GM18870 (cell line): ENCODE results near the gene R3HCC1L.

Experiments
- ATAC-seq: cut with Tn5 transposase; IDR thresholded peaks from one replicate; pipeline ENCODE4 v1.9.1; 2021; ENCODE audit warnings: moderate library complexity; ENCODE audit not compliant: unreplicated experiment

R3HCC1L gene

GRCh38 chr10:98257961-98258360, 123.5 kb downstream of the R3HCC1L start:
- no peak for ATAC-seq

GRCh38 chr10:98258683-98259454, 124.4 kb downstream of the R3HCC1L start:
- no peak for ATAC-seq

GRCh38 chr10:98259606-98260315, 125.3 kb downstream of the R3HCC1L start:
- ATAC-seq, result no peak

GRCh38 chr10:98260350-98260749, 125.9 kb downstream of the R3HCC1L start:
- ATAC-seq, result no peak

- no peak for ATAC-seq
Measured at GRCh38 chr10:98260752-98261151, 126.3 kb downstream of the R3HCC1L start.

GRCh38 chr10:98261436-98262277, 127.2 kb downstream of the R3HCC1L start:
- no peak for ATAC-seq

GRCh38 chr10:98262571-98262970, 128.1 kb downstream of the R3HCC1L start:
- ATAC-seq, result no peak

- ATAC-seq, result no peak
Measured at GRCh38 chr10:98263088-98263487, 128.6 kb downstream of the R3HCC1L start.

GRCh38 chr10:98264378-98265065, 130.1 kb downstream of the R3HCC1L start:
- no peak for ATAC-seq

GRCh38 chr10:98265403-98266378, 131.2 kb downstream of the R3HCC1L start:
- no peak for ATAC-seq

GRCh38 chr10:98266647-98267046, 132.2 kb downstream of the R3HCC1L start:
- no peak for ATAC-seq

GRCh38 chr10:98267069-98267893, 132.8 kb downstream of the R3HCC1L start:
- no peak for ATAC-seq

- no peak for ATAC-seq
Measured at GRCh38 chr10:98267894-98268693, 133.6 kb downstream of the R3HCC1L start, which contains the start of gene LOXL4. LOXL4 (minus strand) TSS chr10:98268194; CDS start chr10:98263019, 5,175 bp downstream.

- no peak for ATAC-seq
Measured at GRCh38 chr10:98268694-98269431, 134.4 kb downstream of the R3HCC1L start.

- ATAC-seq, result no peak
Measured at GRCh38 chr10:98269435-98269912, 135.0 kb downstream of the R3HCC1L start.

GRCh38 chr10:98270073-98270740, 135.8 kb downstream of the R3HCC1L start:
- ATAC-seq, result no peak
